Stimulated activated CD4-positive, alpha-beta T cell treated with anti-CD3 and anti-CD28 coated beads, Interleukin-1b, Interleukin-23, amount 100 ng/mL, for 1 hour (primary cell): Measurements from ENCODE around the gene TGIF2.
"Not testable (repeated sequence)": the region's sequence is repeated elsewhere in the genome, so short reads cannot be mapped to it uniquely, and the experiment has no call there.

Experiments used
- DNase-seq, 2 donors: peaks; one replicate each; pipeline ENCODE4 v3.0.0-alpha.2; 2020; ENCODE audit warnings: low read depth in 2 of 2

Gene TGIF2

DNA sequence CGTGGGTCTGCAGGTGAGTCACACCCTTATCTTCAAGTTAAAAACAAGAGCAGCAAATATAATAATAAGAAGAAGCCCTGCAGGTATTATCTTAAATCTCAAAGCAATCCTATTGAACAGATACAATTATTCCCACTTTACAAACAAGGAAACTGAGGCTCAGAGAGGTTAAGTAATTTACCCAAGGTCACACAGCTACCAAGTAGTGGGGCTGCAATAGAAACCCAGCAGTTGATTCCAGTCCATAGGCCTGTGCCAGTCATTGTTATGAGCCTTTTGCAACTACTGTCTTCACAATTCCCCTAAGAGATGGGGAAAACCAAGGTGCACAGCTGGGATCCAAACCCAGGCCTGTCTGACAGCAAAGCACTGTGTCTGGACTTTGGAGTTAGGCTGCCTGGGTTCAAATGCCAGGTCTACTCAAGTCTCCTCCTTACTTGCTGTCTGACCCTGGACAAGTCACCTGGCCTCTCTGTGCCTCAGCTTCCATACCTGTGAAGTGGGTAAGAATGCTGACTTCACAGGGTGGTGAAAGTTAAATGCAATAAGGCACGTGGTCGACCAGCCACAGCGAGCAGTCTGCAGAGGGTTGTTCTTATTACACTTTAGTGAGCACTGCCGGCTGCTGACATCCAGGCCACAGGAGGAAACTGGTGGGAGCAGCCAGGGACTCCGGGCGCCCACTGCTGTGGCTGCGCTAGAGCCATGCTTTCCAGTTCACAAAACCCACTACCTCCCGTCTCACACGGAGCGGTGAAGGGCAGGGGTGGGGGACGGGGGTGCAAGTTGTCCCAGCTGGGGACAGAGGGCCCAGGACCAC, 26.0 kb upstream of the TGIF2 start:
- no peak for DNase-seq

DNA sequence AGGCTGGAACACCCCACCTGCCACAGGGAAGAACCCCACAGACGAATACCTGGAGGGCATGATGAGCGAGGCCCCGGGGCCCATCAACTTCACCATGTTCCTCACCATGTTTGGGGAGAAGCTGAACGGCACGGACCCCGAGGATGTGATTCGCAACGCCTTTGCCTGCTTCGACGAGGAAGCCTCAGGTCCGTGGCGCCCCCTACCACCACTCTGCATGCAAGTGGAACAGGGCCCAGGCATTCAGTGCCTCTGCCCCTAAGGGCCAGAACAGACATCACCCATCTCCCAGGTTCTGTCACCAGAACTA, 25.4 kb upstream of the TGIF2 start:
- DNase-seq: no peak

DNA sequence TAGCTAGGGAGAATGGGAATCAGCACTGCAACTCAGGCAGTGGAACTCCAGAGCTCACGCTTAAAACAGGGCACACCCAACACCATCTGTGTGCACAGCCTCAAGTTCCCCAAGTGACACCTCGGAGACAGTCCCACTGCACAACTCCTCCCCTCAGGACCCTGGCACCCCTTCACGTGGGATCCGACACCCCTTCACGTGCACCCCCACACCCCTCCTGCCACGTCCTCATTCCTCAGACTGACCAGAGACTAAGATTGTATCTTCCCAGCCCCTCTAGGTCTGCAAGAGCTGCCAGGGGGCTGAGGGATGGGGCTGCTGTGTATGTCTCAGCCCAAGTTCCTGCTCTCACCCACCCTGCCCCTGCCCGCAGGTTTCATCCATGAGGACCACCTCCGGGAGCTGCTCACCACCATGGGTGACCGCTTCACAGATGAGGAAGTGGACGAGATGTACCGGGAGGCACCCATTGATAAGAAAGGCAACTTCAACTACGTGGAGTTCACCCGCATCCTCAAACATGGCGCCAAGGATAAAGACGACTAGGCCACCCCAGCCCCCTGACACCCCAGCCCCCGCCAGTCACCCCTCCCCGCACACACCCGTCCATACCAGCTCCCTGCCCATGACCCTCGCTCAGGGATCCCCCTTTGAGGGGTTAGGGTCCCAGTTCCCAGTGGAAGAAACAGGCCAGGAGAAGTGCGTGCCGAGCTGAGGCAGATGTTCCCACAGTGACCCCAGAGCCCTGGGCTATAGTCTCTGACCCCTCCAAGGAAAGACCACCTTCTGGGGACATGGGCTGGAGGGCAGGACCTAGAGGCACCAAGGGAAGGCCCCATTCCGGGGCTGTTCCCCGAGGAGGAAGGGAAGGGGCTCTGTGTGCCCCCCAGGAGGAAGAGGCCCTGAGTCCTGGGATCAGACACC, 24.4 kb upstream of the TGIF2 start:
- DNase-seq: no peak

DNA sequence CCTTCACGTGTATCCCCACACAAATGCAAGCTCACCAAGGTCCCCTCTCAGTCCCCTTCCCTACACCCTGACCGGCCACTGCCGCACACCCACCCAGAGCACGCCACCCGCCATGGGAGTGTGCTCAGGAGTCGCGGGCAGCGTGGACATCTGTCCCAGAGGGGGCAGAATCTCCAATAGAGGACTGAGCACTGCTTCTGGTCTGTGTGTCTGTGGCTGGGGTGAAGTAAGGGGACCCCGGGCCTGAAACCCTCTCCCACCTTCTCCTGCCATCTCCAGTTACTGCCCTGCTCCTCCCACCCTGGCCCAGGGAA, 23.8 kb upstream of the TGIF2 start:
- no peak for DNase-seq

DNA sequence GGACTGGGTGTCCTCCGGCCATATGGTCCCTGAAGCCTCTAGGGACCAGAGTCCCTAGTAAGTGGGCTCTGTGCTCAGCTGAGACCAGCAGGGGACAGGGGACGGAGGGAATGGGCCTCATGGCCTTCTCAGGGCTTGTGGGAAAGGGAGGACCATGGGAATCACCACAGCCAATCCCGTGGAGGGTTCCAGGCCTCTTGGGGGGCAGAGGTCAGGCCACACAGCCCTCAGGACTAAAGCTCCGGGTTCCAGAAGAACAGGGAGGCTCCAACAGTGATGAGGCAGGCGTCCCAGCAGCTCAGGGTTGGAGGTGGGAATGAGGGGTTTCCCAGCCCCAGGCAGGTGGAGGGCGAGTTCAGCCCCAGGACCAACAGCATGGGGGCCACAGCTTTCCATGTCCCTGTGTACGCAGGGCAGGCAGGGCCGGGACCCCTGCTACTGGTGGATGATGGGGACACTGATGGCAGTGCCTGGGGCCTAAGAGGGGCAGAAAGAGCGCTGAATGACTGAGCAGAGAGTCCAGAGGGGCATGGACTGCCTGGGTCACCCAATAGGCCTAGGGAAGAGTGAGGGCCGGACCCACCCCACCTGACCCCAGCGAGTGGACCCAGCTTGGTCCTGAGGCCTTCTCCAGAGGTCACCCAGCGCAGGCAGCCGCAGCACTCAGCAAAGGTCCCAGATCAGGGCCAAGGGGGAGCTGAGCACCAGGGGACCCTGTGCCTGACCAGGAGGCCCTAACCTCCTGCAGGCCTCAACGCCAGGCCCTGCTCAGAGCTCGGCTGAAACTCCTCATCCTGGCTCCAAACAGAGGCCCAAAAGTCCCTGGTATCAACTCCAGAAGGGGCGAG, 23.2 kb upstream of the TGIF2 start:
- DNase-seq: no peak

DNA sequence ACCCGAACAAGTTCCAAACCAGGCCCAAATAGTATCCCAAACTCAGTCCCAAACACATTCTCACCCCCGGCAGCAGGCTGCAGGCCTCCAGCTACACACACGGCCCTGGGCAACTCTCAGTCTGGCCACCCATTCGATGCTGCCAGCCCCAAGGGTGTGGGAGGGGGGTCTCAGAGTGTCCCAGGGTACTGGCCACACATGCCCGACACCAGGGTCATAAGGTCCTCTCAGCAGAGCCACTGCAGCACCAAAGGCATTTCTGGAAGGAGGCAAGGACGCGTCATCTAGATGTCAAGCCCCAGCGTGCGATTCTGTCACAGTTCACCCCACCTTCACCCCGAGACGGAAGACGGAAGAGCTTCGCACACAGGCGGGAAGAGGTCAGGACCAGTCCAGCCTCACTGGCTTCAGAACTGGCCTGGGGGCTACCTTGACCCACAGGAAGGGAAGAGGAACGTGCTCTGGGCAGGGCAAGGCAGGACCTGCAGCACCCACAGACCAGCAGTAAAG, 22.6 kb upstream of the TGIF2 start:
- no peak for DNase-seq

DNA sequence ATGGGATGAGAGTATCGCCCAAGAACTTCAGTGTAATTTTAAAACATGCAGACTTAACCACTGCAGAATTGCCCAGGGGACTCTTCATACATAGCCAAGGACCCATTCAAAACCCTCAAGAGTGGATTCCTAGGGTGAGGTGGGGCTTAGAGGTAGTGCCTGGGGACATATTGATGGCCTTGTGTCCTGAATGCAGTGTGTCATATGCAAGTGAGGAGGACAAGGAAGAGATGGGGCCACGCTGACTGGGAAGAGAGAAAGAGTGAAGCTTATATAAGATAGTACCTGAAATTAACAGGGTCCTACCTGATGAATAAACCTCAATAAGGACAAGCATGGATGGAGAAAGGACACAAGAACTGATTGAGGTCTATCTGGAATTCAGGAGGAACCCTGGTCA, 18.1 kb upstream of the TGIF2 start:
- DNase-seq: no peak

DNA sequence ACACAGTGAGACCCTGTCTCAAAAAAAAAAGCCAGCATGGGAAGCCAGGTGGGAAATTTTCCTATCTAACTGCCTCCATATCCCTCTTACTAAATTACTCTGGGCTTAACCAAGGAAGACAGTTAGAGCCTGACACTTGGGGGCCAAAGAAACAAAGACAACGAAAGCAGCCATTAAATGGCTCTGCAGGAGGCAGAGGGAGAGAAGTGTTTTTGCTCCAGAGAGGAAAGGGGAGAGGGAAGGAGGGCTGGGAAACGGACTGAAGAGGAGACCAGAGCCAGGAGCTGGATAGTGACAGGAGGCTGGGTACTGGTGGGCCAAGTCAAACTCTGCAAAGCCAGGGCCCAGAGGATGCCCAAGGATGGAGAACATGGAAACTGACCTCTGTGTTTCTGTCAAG, 10.7 kb upstream of the TGIF2 start:
- no peak for DNase-seq

DNA sequence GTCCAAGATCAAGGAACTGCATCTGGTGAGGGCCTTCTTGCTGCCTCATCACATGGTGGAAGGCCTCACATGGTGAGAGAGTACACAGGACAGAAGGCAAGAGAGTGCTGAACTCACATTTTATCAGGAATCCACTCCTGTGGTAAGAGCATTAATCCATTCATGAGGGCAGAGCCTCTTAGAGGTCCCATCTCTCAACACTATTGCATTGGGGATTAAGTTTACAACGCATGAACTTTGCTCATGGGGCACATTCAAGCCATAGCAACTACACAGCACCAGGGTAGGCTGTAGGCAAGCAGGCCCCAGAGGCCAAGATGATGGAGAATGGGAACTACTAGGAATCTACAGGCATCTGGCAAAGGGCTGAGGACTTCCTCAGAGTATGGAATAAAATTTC, 10.0 kb upstream of the TGIF2 start:
- DNase-seq: no peak

DNA sequence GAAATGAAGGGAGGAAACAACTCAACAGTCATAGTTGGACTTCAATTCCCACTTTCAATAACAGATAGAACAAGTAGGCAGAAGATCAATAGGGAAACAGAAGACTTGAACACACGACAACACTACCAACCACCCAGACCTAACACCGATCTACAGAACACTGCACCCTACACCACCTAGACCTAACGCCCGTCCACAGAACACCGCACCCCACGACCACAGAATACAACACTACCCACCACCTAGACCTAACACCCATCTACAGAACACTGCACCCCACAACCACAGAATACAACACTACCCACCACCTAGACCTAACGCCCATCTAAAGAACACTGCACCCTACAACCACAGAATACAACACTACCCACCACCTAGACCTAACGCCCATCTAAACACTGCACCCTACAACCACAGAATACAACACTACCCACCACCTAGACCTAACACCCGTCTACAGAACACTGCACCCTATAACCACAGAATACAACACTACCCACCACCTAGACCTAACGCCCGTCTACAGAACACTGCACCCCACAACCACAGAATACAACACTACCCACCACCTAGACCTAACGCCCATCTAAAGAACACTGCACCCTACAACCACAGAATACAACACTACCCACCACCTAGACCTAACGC, 9.2 kb upstream of the TGIF2 start:
- DNase-seq: not testable (repeated sequence)

DNA sequence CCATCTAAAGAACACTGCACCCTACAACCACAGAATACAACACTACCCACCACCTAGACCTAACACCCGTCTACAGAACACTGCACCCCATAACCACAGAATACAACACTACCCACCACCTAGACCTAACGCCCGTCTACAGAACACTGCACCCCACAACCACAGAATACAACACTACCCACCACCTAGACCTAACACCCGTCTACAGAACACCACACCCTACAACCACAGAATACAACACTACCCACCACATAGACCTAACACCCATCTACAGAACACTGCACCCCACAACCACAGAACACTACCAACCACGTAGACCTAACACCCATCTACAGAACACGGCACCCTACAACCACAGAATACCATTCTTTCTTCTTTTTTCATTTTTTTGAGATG, 8.7 kb upstream of the TGIF2 start:
- not testable (repeated sequence) for DNase-seq

DNA sequence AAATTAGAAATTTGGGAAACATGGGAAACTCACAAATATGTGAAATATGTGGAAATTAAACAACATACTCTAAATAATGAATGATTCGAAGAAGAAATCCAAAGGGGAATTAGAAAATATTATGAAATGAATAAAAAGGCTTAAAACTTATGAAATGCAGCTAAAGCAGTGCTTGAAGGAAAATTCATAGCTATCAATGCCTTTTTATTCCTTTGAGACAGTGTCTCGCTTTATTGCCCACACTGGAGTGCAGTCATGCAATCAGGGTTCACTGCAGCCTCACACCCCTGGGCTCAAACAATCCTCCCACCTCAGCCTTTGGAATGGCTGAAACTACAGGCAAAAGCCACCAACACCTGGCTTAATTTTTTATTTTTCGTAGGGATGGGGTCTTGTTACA, 7.9 kb upstream of the TGIF2 start:
- DNase-seq: no peak

DNA sequence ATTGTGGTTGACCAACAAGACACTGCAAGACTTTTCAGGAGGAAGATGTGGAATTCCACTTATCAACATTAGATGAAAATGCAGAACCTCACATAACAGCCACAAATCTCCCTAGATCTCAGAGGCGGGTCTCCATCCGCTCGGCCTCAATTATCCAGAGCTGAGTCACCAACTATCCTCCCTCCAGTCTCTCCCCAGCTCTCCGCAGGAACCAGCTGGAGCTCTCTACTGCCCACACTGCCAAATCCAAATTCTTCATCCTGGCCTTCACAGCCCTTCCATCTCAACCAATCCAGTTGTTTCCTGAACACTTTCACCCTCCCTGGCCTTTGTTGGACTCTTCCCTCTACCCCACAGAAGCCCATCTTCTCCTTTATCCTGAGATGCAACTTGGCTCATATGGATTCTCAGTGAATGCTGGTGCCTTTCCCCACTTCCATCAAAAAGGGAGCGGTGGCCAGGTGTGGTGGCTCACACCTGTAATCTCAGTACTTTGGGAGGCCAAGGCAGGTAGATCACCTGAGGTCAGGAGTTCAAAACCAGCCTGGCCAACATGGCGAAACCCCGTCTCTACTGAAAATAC, 3.5 kb upstream of the TGIF2 start:
- no peak for DNase-seq

DNA sequence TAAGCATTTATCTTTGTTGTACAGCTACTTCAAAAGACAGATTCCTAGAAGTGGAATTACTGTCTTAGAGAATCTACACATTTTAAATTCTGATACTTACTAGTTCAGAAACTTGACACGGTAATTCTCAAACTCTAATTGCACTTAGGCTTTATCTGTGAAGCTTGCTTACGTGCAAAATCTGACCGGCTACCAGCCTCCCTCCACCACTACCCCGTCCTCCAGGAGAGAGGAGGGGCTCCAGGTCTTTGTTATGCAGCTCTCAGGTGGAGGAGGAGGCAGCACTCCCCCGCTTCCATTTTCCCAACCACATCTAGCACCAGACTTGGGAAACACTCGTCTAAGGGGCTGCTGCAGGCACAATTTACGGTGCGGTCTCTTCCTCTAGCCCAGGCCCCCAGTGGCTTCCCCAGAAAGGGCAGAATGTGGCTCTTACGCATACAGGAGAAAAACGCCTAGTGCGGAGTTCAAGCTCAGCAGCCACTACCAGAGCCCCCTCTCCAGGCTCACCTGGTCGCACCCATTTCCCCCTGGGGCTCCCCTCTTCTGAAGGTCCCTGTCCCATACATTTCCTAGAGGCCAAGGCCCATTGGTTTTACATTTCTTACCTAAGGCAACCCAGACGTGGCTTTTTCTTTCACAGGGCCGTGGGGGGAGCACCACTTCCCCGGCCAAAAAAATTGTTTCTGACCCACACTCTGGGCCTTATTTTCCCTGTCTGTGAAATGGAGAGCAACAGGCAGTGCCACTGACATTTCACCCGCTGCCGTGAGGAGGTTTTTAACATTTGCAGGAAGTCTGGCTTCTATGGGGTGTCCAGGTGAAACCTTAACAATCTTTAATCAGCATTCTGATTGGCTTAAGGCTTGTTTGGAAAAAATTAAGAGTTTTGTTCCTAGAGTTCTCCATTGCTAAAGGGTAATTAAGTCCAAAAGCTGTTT, 1.6 kb upstream of the TGIF2 start:
- DNase-seq: no peak

DNA sequence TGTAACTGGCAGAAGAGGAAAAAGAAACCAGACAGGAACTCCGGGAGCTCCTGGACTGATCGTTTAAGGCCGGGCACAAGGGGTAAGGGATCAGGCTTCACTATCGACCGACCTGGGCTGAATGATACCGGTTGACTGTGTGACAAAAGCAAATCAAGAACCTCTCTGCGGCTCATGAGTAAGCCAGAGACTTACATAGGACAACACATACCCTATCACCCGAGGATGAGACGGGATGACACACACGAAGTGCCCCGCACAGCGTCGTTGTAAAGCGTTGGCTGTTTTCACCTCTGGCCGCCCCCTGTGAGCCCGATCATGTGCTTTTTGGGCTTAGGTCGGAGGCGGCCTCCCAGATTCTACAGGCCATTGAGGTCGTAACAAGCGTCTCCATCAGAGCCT, 695 bp upstream of the TGIF2 start:
- DNase-seq: peak; percentile 28 to 54

DNA sequence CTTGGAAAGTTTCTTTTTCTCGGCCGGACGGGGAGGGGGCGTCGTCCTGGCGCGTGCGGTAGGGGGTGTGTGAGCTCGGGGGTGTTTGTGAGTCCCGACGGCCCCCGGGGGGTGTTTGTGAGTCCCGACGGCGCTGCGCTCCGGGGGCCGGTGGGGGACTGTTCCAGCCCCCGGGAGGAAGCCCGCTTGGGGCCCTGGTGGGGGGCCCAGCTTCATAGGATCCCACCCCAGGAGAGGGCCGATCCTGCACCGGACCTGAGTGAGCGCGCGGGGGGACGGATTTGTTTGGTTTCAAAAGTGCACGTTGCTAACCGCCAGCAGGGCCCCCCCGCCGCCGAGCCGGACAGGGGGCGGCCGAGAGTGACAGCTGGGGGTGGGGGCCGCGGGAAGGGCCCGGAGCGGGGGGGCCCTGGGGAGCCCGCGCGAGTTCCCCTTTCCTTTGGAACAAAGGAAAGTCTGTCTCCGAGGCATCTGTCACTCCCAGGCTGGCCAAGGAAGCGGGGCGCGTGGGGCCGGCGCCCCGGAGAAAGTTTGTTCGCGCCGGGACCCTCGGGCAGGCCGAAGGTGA, 485 bp downstream of the TGIF2 start:
- no peak for DNase-seq

DNA sequence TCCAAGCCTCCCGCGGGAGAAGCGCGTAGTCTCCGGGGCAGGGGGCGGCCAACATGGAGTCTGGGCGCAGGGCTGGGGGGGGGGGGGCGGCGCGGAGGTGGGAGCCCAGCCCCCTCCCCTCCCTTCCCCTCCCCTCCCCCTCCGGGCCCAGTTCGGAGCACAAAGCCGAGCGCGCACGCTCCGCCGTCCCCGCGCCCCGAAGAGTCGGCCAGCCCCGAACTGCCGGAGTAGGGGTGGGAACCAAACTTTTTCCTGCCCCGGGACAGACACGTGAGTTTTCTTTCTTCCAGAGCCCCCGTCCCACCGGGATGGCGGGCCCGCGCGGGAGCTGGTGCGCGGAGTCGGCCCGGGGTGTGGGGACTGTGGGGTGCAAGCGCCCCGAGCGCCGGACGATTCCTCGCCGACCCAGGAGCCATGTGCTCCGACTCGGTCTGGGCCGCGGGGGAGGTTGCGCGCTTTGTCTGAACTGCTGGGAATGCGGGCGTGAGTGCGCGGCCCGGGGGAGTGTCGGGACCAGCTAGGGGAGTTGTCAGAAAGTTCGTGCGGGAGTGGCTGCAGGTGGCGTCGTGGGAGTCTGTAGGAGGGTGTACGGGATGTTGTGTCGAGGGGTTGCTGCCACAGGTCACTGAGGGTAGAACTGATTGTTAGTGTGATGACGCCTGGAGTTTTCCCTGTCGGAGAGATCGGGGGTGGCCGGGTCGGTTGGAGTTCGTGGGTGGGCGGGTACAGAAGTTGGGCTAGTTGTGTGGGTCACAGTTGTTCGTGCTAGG, 1.2 kb downstream of the TGIF2 start:
- DNase-seq: no peak

DNA sequence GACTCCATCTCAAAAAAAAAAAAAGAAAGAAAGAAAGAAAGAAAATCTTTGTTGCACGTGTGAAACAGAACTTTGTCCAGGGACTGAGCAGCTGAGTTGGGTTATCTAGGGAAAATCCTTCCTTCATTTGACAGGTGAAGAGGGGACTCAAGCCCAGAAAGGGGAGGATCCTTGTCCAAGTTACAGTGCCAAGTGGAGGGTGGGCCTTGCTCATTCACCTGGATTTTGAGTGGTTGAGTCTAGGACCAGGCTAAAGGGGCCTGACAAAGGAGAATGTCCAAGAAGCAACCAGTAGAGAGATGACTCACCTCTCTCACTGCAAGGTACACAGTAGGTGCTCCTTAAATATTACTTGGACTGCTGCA, 2.7 kb downstream of the TGIF2 start:
- no peak for DNase-seq

DNA sequence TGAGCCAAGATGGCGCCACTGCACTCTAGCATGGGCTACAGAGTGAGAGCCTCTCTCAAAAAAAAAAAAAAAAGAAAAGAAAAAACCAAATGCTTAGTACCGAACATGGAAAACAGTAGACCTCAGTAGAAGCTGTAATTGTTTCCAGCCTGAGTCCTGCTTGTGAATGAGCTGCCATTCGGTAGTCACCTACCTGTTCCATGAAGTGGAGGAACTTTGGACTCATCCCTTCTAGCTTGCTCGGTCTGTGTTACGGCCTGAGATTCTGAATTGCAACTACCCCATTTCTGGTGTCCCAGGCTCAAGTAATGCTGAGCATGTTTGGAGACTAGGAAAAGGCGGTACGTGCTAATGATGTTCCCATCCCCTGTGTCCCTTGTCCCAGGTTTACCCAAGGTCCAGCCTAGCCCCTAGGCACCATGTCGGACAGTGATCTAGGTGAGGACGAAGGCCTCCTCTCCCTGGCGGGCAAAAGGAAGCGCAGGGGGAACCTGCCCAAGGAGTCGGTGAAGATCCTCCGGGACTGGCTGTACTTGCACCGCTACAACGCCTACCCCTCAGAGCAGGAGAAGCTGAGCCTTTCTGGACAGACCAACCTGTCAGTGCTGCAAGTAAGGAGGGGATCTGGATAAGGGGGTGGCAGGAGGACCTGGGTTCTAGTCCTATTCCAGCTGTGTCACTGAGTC, 5.1 kb downstream of the TGIF2 start:
- DNase-seq: no peak
